CD14-positive monocyte (primary cell): Measurements from ENCODE around the gene CSRNP3. TPM values are rescaled to one million over a fixed set of nuclear protein-coding genes. Genes with fewer than 3 reads are reported as not detected.

Experiments used
- DNase-seq, 3 donors: peaks; one replicate each; pipeline ENCODE4 v3.0.0-alpha.2; 2011 to 2022
- H2AFZ ChIP-seq: 2 replicates; pipeline ENCODE4 v1.6.0; 2012; ENCODE audit warnings: mild to moderate bottlenecking, low read depth, low read length, inconsistent platforms; ENCODE audit not compliant: insufficient read depth, poor library complexity, severe bottlenecking
- H3K27ac ChIP-seq, 2 donors: 1 replicate in 1 of 2; 2 replicates in 1 of 2; pipeline ENCODE4 v1.5.1; 2012 to 2013; ENCODE audit warnings: low read length in 2 of 2, control low read depth in 1 of 2, inconsistent platforms in 1 of 2, low read depth in 1 of 2, mild to moderate bottlenecking in 1 of 2
- H3K27me3 ChIP-seq, 2 donors: one replicate each; pipeline versions ENCODE4 v1.6.0 to v1.6.1; 2011 to 2013; ENCODE audit warnings: low read length in 2 of 2; ENCODE audit not compliant: control insufficient read depth in 2 of 2, insufficient read depth in 2 of 2
- H3K36me3 ChIP-seq, 2 donors: replicated peaks in 1 of 2; 1 replicate in 1 of 2; 2 replicates in 1 of 2; pipeline versions ENCODE4 v1.5.1 to v1.6.1; 2012 to 2013; ENCODE audit warnings: low read length in 2 of 2, control low read depth in 1 of 2, inconsistent platforms in 1 of 2, mild to moderate bottlenecking in 1 of 2; ENCODE audit not compliant: insufficient read depth in 2 of 2, control insufficient read depth in 1 of 2
- H3K4me1 ChIP-seq, 2 donors: 1 replicate in 1 of 2; 2 replicates in 1 of 2; pipeline versions ENCODE4 v1.5.1 to v1.6.1; 2012 to 2013; ENCODE audit warnings: low read length in 2 of 2, control low read depth in 1 of 2, inconsistent platforms in 1 of 2, mild to moderate bottlenecking in 1 of 2, moderate library complexity in 1 of 2; ENCODE audit not compliant: insufficient read depth in 2 of 2, control insufficient read depth in 1 of 2
- H3K4me2 ChIP-seq: replicated peaks from 2 replicates; pipeline ENCODE3; 2012; ENCODE audit warnings: low read length, moderate library complexity, mild to moderate bottlenecking; ENCODE audit not compliant: poor library complexity, severe bottlenecking; ENCODE audit errors: extremely low read depth
- H3K4me3 ChIP-seq, 3 experiments: fragments of 200-600 bp in 1 of 3; sonication (generic) in 1 of 3; replicated peaks in 1 of 3; 1 replicate in 2 of 3; 2 replicates in 1 of 3; pipeline ENCODE4 v1.5.1; 2011 to 2013; ENCODE audit warnings: low read length in 3 of 3, mild to moderate bottlenecking in 3 of 3, control low read depth in 2 of 3, low read depth in 2 of 3, inconsistent platforms in 1 of 3, moderate library complexity in 1 of 3
- H3K79me2 ChIP-seq: 2 replicates; pipeline ENCODE4 v1.6.0; 2012; ENCODE audit warnings: mild to moderate bottlenecking, control low read depth, inconsistent platforms, low read length, moderate library complexity; ENCODE audit not compliant: insufficient read depth
- H3K9ac ChIP-seq: 2 replicates; pipeline ENCODE4 v1.6.0; 2017; ENCODE audit warnings: low read length, mild to moderate bottlenecking; ENCODE audit not compliant: insufficient read depth, poor library complexity, severe bottlenecking
- H3K9me3 ChIP-seq, 2 donors: replicated peaks in 1 of 2; 1 replicate in 1 of 2; 2 replicates in 1 of 2; pipeline versions ENCODE4 v1.5.1 to v1.6.1; 2012 to 2013; ENCODE audit warnings: low read length in 2 of 2, control low read depth in 1 of 2; ENCODE audit not compliant: control insufficient read depth in 1 of 2, insufficient read depth in 1 of 2
- H4K20me1 ChIP-seq: 2 replicates; pipeline ENCODE4 v1.6.0; 2012; ENCODE audit warnings: mild to moderate bottlenecking, low read length, control low read depth, moderate library complexity; ENCODE audit not compliant: insufficient read depth
- H3K27ac Mint-ChIP-seq, 7 donors: one replicate each; pipeline ENCODE4 v1.8.0; 2020; ENCODE audit warnings: mild to moderate bottlenecking in 7 of 7, mixed read lengths in 7 of 7, moderate library complexity in 6 of 7, inconsistent platforms in 2 of 7
- H3K27me3 Mint-ChIP-seq, 3 donors: one replicate each; pipeline ENCODE4 v1.8.0; 2021 to 2022; ENCODE audit warnings: low read depth in 3 of 3, mild to moderate bottlenecking in 3 of 3, mixed read lengths in 3 of 3, moderate library complexity in 3 of 3, inconsistent platforms in 1 of 3
- H3K36me3 Mint-ChIP-seq, 2 donors: one replicate each; pipeline ENCODE4 v1.8.0; 2020; ENCODE audit warnings: mixed read lengths in 2 of 2, inconsistent platforms in 1 of 2, mild to moderate bottlenecking in 1 of 2
- H3K4me1 Mint-ChIP-seq: one replicate; pipeline ENCODE4 v1.8.0; 2020; ENCODE audit warnings: mild to moderate bottlenecking, mixed read lengths
- H3K4me3 Mint-ChIP-seq, 2 donors: one replicate each; pipeline ENCODE4 v1.8.0; 2020; ENCODE audit warnings: mild to moderate bottlenecking in 2 of 2, mixed read lengths in 2 of 2, moderate library complexity in 1 of 2
- H3K9me3 Mint-ChIP-seq, 7 donors: one replicate each; pipeline ENCODE4 v1.8.0; 2020 to 2022; ENCODE audit warnings: mixed read lengths in 7 of 7, mild to moderate bottlenecking in 6 of 7, moderate library complexity in 6 of 7, inconsistent platforms in 2 of 7
- WGBS: methylation state at CpG from one replicate; pipeline ENCODE4 v1.1.5; 2013; ENCODE audit warnings: missing lambda C conversion rate; ENCODE audit not compliant: insufficient coverage; 5-methylcytosine and 5-hydroxymethylcytosine counted together
- intact Hi-C, 2 donors: fragments of 100-400 bp; cut with micrococcal nuclease; formaldehyde crosslinking; loops; one replicate each; pipeline versions ENCODE4 v1.15.0 to v1.15.1; 2023
- polyA plus RNA-seq, 3 donors: library from polyadenylated mRNA; depleted of rRNA in 1 of 3; unstranded in 2 of 3; stranded (reverse) in 1 of 3; fragments of 300-500 nt in 2 of 3; fragments of >200 nt in 1 of 3; fragmentation: Illumina TruSeq in 2 of 3; gene quantifications; 1 replicate in 2 of 3; 2 replicates in 1 of 3; pipeline ENCODE4 v1.2.3, GENCODE V29; 2012 to 2021
- TF ChIP-seq, protein P1 (sequence below): fragments of 200-600 bp; IDR thresholded peaks from one replicate; pipeline ENCODE4 v1.8.0; 2022; ENCODE audit warnings: antibody characterized with exemption, mild to moderate bottlenecking

CSRNP3 gene
- polyA plus RNA-seq, 3 donors = not detected

DNA sequence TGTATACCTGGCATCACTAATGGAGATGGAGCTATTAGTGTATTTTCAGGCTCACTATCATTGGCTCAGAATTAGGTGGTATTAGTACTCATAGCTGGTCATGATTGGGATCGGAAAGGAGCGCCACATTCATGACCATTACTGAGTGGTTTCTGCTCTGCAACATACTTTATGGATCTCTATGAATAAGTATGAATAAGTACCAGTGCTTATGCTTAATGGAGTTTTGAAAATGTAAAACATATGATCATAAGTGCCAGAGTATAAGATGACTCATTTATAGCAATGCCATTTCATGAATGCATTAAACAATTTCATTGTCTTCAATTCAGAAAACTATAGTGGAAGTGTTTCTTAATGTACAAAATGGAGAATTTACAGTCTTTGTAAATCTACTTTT, 167.9 kb downstream of the CSRNP3 start:
- Mint-ChIP-seq H3K4me3 (no peak overlapping the region), H3K9me3 (peaks cover 0 to 2% (median 0%) of the 10 kb centered on the region in 7 donors), H3K27ac (no peak overlapping the region), H3K36me3 (no peaks in the 10 kb centered on the region), H3K27me3 (peaks cover 0 to 2% (median 2%) of the 10 kb centered on the region in 3 donors), H3K4me1 (no peaks in the 10 kb centered on the region)
- no peak overlapping the region for H3K9ac ChIP-seq
- TF ChIP-seq, protein P1, sequence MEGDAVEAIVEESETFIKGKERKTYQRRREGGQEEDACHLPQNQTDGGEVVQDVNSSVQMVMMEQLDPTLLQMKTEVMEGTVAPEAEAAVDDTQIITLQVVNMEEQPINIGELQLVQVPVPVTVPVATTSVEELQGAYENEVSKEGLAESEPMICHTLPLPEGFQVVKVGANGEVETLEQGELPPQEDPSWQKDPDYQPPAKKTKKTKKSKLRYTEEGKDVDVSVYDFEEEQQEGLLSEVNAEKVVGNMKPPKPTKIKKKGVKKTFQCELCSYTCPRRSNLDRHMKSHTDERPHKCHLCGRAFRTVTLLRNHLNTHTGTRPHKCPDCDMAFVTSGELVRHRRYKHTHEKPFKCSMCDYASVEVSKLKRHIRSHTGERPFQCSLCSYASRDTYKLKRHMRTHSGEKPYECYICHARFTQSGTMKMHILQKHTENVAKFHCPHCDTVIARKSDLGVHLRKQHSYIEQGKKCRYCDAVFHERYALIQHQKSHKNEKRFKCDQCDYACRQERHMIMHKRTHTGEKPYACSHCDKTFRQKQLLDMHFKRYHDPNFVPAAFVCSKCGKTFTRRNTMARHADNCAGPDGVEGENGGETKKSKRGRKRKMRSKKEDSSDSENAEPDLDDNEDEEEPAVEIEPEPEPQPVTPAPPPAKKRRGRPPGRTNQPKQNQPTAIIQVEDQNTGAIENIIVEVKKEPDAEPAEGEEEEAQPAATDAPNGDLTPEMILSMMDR = no peak
- H3K9me3 ChIP-seq = no peaks in the 10 kb centered on the region
- no peak overlapping the region for H2AFZ ChIP-seq
- no peaks in the 10 kb centered on the region for H3K4me1 ChIP-seq
- H3K4me3 ChIP-seq = no peak overlapping the region
- intact Hi-C loops = no loop called here
- no peak overlapping the region for H3K4me2 ChIP-seq
- H3K36me3 ChIP-seq = no peaks in the 10 kb centered on the region
- no peaks in the 10 kb centered on the region for H3K79me2 ChIP-seq
- no peaks in the 10 kb centered on the region for H4K20me1 ChIP-seq
- WGBS = no CpG with 5 or more reads among the region's 2 CpGs
- no peaks in the 10 kb centered on the region for H3K27me3 ChIP-seq
- DNase-seq = no peak
- no peak overlapping the region for H3K27ac ChIP-seq

DNA sequence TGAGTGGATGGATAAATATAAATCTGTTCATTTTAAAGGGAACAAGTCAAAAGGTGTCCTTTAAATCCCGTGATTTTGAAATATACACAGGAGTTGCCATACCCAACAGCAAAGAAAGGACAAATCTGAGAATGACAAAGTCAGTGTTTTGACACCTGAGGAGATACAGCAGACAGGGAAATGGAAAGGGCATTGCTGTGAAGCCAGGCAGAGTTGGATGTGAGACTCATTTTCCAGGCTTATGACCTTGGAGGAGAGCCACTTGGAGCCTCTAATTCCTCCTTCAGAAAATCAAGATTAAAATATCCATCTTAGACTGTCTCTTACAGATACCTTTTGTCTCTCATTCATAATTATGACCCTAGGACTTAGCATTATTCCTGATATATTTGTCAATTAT, 170.0 kb downstream of the CSRNP3 start:
- H3K79me2 ChIP-seq = no peaks in the 10 kb centered on the region
- H3K27ac ChIP-seq = no peak overlapping the region
- TF ChIP-seq, protein P1 = no peak
- H2AFZ ChIP-seq = no peak overlapping the region
- no peaks in the 10 kb centered on the region for H3K9me3 ChIP-seq
- H4K20me1 ChIP-seq = no peaks in the 10 kb centered on the region
- H3K4me3 Mint-ChIP-seq = no peak overlapping the region
- no peaks in the 10 kb centered on the region for H3K36me3 Mint-ChIP-seq
- no peaks in the 10 kb centered on the region for H3K4me1 Mint-ChIP-seq
- no peaks in the 10 kb centered on the region for H3K4me1 ChIP-seq
- DNase-seq = no peak
- H3K36me3 ChIP-seq = no peaks in the 10 kb centered on the region
- no peak overlapping the region for H3K27ac Mint-ChIP-seq
- no peak overlapping the region for H3K4me3 ChIP-seq
- intact Hi-C loops = no loop called here
- H3K27me3 ChIP-seq = no peaks in the 10 kb centered on the region
- no peak overlapping the region for H3K4me2 ChIP-seq
- H3K9me3 Mint-ChIP-seq = peaks cover 0 to 1% (median 0%) of the 10 kb centered on the region in 7 donors
- H3K27me3 Mint-ChIP-seq = peaks cover 0 to 2% (median 0%) of the 10 kb centered on the region in 3 donors
- 100% methylated on average over 1 of the region's 1 CpG for WGBS
- no peak overlapping the region for H3K9ac ChIP-seq
